IgD-negative memory B cell (primary cell): Measurements from ENCODE around the gene TUBB2B. TPM values are rescaled to one million over a fixed set of nuclear protein-coding genes. Genes with fewer than 3 reads are reported as not detected.

ENCODE experiments used
- H3K27ac Mint-ChIP-seq, 3 donors: one replicate each; pipeline ENCODE4 v1.8.0; 2020 to 2022; ENCODE audit warnings: mild to moderate bottlenecking in 3 of 3, mixed read lengths in 3 of 3, moderate library complexity in 1 of 3
- H3K27me3 Mint-ChIP-seq: one replicate; pipeline ENCODE4 v1.8.0; 2021; ENCODE audit warnings: mixed read lengths
- H3K36me3 Mint-ChIP-seq: one replicate; pipeline ENCODE4 v1.8.0; 2020; ENCODE audit warnings: mild to moderate bottlenecking, mixed read lengths
- H3K4me1 Mint-ChIP-seq, 3 donors: one replicate each; pipeline ENCODE4 v1.8.0; 2020 to 2022; ENCODE audit warnings: mixed read lengths in 3 of 3, mild to moderate bottlenecking in 1 of 3
- H3K4me3 Mint-ChIP-seq, 4 donors: one replicate each; pipeline ENCODE4 v1.8.0; 2020 to 2022; ENCODE audit warnings: mild to moderate bottlenecking in 4 of 4, mixed read lengths in 4 of 4, moderate library complexity in 3 of 4
- H3K9me3 Mint-ChIP-seq, 3 donors: one replicate each; pipeline ENCODE4 v1.8.0; 2020 to 2021; ENCODE audit warnings: mixed read lengths in 3 of 3, mild to moderate bottlenecking in 1 of 3
- polyA plus RNA-seq: library from polyadenylated mRNA; unstranded; fragments of 300-500 nt; fragmentation: Illumina TruSeq; gene quantifications from one replicate; pipeline ENCODE4 v1.2.3, GENCODE V29; 2021

The TUBB2B gene
- polyA plus RNA-seq, 1 donor from 2014 or later, result 0.55 TPM

DNA sequence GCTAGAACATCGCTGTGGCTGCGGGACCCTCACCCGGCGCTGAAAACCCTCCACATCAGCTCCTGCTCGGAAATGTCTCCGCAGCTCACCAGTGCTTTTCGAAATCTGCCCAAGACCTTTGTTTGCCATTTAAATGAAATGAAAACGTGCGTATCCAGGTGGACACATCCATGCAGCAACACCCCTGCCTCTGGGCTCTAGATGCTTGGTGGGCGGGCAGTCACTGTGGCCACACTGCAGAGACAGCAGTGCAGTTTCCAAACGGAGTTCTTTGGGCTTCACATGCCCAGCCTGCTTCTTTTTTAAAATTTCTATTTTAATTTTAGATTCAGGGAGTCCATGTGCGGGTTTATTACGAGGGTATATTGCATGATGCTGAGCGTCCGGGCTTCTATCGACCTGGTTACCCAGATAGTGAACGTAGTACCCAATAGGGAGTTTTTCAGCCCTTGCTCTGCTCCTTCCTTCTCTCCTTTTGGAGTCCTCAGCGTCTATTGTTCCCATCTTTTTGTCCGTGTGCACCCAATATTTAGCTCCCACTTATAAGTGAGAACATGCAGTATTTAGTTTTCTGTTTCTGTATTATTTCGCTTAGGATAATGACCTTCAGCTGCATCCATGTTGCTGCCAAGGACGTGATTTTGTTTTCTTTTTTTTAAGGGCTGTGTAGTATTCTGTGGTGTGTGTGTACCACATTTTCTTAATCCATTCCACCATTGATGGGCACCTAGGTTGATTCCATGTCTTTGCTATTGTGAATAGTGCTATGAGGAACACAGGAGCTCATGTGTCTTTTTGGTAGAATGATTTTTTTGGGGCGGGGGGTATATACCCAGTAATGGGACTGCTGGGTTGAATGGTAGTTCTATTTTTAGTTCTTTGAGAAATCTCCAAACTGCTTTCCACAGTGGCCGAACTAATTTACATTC is 4.8 kb upstream of the TUBB2B start:
- Mint-ChIP-seq H3K27me3 (peaks cover 68% of the 10 kb centered on the region), H3K9me3 (no peaks in the 10 kb centered on the region), H3K4me1 (peaks cover 21 to 26% (median 21%) of the 10 kb centered on the region in 3 donors), H3K27ac (peak overlapping the region in 1 of 3 donors; percentile 63), H3K36me3 (no peaks in the 10 kb centered on the region), H3K4me3 (peak overlapping the region in 2 of 4 donors; percentile 23 to 91)

DNA sequence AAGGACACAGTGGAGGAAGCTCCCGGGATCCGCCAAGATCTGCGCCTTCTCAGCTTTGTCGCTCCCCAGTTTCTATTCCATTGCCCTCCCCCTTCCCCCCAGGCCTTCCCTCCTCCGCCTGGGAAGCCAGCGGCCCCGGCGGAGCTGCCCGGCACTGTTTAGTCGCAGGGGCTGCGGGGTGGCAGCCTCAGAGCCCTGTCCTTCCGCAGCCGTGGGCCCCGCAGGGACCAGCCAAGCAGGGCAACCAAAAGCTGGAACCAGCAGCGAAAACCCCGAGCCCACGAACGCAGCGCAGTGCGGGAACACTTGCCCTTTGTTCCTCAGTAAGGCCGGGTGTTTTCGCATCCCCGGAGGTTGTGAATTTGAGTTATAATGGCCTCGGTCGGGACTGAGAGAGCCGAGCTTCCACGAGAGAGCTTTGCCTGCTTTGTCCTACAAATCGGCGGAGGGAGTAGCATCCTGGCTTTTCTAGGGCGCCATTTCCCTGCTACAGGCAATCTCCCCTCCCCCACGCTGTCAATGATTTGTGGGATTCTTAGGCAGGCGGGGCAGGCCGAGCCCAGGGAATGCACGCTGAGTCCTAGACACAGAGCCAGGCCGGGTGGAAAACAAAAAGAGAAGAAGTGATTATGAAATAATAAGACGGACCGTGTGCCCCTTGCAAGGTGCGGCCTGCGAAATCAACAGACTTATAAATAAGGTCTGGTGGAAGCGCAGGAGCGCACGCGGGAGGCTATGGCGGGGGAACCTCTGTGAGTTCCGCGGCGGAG is 4.0 kb upstream of the TUBB2B start:
- Mint-ChIP-seq H3K4me1 (peaks cover 21 to 30% (median 24%) of the 10 kb centered on the region in 3 donors), H3K27ac (peak overlapping the region in 2 of 3 donors; percentile 63 to 82)

DNA sequence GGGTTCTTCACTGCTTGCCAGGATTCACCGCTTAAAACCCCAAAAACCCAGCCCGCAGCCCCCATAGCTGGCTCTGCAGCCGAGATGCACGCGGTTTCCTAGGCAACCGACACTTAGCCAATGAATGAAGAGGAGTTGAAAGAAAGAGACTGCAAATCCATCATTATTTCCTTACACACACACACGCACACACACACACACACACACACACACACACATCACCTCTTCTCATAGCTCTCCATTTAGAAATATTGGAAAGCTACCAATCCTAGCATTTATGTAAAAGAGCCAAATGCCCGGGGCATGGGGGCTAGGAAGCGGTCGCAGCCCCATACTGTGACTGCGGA is 3.4 kb upstream of the TUBB2B start:
- Mint-ChIP-seq H3K36me3 (no peaks in the 10 kb centered on the region), H3K9me3 (no peaks in the 10 kb centered on the region), H3K4me1 (peaks cover 21 to 31% (median 22%) of the 10 kb centered on the region in 3 donors), H3K27me3 (peaks cover 68% of the 10 kb centered on the region), H3K4me3 (peak overlapping the region in 3 of 4 donors; percentile 78 to 85 (median 80)), H3K27ac (peak overlapping the region; percentile 25 to 82 (median 31))

More for the DNA sequence above, 4.0 kb upstream of the TUBB2B start:
- Mint-ChIP-seq H3K9me3 (no peaks in the 10 kb centered on the region), H3K4me3 (peak overlapping the region; percentile 60 to 91 (median 84)), H3K36me3 (no peaks in the 10 kb centered on the region), H3K27me3 (peaks cover 70% of the 10 kb centered on the region)

GRCh38 chr6:3230256-3230882 is 2.9 kb upstream of the TUBB2B start:
- H3K4me3 Mint-ChIP-seq, result peak overlapping the region; percentile 78 to 85 (median 82)
- H3K27ac Mint-ChIP-seq, result peak overlapping the region; percentile 25 to 82 (median 76)
- H3K27me3 Mint-ChIP-seq, result peaks cover 65% of the 10 kb centered on the region
- H3K4me1 Mint-ChIP-seq, result peaks cover 21 to 31% (median 22%) of the 10 kb centered on the region in 3 donors
- H3K9me3 Mint-ChIP-seq, result no peaks in the 10 kb centered on the region
- H3K36me3 Mint-ChIP-seq, result no peaks in the 10 kb centered on the region

DNA sequence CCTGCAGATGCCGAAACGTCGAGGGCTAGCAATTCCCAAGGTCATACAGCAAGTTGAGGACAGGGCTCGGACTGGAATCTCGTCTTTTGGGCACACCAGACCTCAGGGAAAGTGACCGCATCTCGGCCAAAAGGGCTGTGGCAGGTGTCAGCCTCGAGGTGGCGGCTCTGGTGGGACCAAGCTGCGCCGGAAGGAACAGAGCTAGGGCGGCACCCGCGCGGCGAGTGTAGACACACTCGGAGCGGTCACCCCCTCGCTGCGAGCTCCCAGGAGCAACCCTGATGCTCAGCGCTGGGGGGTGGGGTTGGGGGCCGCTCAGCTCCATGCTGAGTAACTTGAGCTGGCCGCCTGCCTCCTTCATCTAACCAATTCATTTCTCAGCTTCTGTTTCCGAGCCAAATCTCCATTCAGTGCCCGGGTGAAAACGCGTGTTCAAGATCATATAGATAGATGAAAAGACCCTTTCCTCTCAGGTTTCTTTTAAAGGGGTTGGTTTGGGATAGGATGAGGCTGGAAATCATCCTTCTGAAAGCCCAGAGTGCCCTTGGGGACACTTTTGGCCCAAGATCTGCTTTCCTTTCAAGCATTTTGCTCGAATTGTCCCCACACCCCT is 2.2 kb upstream of the TUBB2B start:
- H3K27ac Mint-ChIP-seq, result peak overlapping the region in 1 of 3 donors; percentile 25
- H3K27me3 Mint-ChIP-seq, result peaks cover 65% of the 10 kb centered on the region
- H3K4me1 Mint-ChIP-seq, result peaks cover 21 to 31% (median 22%) of the 10 kb centered on the region in 3 donors
- H3K36me3 Mint-ChIP-seq, result no peaks in the 10 kb centered on the region
- peak overlapping the region; percentile 70 to 90 (median 82) for H3K4me3 Mint-ChIP-seq
- no peaks in the 10 kb centered on the region for H3K9me3 Mint-ChIP-seq

DNA sequence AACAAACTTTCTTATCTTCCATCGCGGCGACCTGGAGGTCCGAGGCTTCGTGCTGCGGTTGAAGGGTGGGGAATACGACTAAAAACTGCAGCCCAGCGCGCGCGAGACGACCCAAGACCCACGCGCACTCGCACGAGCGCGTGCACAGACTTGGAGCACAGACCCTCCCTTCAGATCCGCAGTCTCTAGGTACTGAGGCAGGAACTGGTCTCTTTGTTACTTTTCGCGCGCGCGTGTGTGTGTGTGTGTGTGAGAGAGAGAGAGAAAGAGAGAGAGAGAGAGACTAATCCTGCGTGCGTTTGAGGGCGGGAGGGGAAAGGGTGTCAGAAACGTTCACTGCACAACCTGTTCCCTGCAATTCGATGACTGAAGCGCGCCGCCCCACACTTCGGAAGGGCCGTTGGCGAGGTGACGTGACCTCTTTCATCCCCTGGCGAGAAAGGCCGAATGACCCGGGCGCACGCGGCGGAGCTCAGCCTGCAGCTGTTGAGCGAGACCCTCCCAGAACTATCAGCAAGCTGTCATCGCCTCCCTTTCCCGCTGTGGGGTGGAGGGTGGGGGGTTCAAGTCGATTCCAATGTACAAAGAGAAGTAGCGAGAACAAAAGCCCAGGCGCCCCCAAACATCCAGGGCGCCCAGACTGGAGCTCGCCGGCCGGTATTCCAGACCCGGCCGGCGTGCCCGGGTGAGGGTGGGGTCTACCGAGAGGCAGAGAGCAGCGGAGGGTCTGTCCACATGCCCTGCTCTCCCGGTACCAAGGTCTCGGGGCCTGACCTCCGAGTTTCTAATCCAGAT is 1.5 kb upstream of the TUBB2B start:
- peaks cover 59% of the 10 kb centered on the region for H3K27me3 Mint-ChIP-seq
- no peaks in the 10 kb centered on the region for H3K9me3 Mint-ChIP-seq
- no peaks in the 10 kb centered on the region for H3K36me3 Mint-ChIP-seq
- peaks cover 21 to 31% (median 22%) of the 10 kb centered on the region in 3 donors for H3K4me1 Mint-ChIP-seq
- peak overlapping the region; percentile 25 to 78 (median 36) for H3K27ac Mint-ChIP-seq
- peak overlapping the region; percentile 80 to 91 (median 86) for H3K4me3 Mint-ChIP-seq

GRCh38 chr6:3228046-3228671 is 706 bp upstream of the TUBB2B start:
- no peaks in the 10 kb centered on the region for H3K9me3 Mint-ChIP-seq
- peaks cover 21 to 31% (median 22%) of the 10 kb centered on the region in 3 donors for H3K4me1 Mint-ChIP-seq

GRCh38 chr6:3226481-3227362 is 731 bp downstream of the TUBB2B start:
- peaks cover 19 to 27% (median 21%) of the 10 kb centered on the region in 3 donors for H3K4me1 Mint-ChIP-seq
- peaks cover 40% of the 10 kb centered on the region for H3K27me3 Mint-ChIP-seq
- peak overlapping the region in 1 of 3 donors; percentile 67 for H3K27ac Mint-ChIP-seq

More at GRCh38 chr6:3228046-3228671, 706 bp upstream of the TUBB2B start:
- peak overlapping the region; percentile 72 to 90 (median 82) for H3K4me3 Mint-ChIP-seq
- H3K36me3 Mint-ChIP-seq, result no peaks in the 10 kb centered on the region
- H3K27me3 Mint-ChIP-seq, result peaks cover 52% of the 10 kb centered on the region
- H3K27ac Mint-ChIP-seq, result peak overlapping the region in 2 of 3 donors; percentile 13 to 76

GRCh38 chr6:3226042-3226441 is 1.4 kb downstream of the TUBB2B start:
- H3K9me3 Mint-ChIP-seq, result peaks cover 0 to 3% (median 0%) of the 10 kb centered on the region in 3 donors
- H3K4me1 Mint-ChIP-seq, result peaks cover 17 to 22% (median 19%) of the 10 kb centered on the region in 3 donors
- H3K27ac Mint-ChIP-seq, result no peak overlapping the region
- H3K36me3 Mint-ChIP-seq, result no peaks in the 10 kb centered on the region
- H3K27me3 Mint-ChIP-seq, result peaks cover 35% of the 10 kb centered on the region
- H3K4me3 Mint-ChIP-seq, result peak overlapping the region in 3 of 4 donors; percentile 81 to 90 (median 86)

More at GRCh38 chr6:3226481-3227362, 731 bp downstream of the TUBB2B start:
- Mint-ChIP-seq H3K36me3 (no peaks in the 10 kb centered on the region), H3K4me3 (peak overlapping the region; percentile 76 to 90 (median 84)), H3K9me3 (peaks cover 0 to 3% (median 0%) of the 10 kb centered on the region in 3 donors)

GRCh38 chr6:3222506-3223038 is 4.9 kb downstream of the TUBB2B start:
- Mint-ChIP-seq H3K36me3 (peaks cover 3% of the 10 kb centered on the region), H3K27me3 (peaks cover 25% of the 10 kb centered on the region), H3K4me1 (peaks cover 0 to 4% (median 4%) of the 10 kb centered on the region in 3 donors), H3K9me3 (peaks cover 0 to 3% (median 0%) of the 10 kb centered on the region in 3 donors), H3K27ac (no peak overlapping the region), H3K4me3 (no peak overlapping the region)

DNA sequence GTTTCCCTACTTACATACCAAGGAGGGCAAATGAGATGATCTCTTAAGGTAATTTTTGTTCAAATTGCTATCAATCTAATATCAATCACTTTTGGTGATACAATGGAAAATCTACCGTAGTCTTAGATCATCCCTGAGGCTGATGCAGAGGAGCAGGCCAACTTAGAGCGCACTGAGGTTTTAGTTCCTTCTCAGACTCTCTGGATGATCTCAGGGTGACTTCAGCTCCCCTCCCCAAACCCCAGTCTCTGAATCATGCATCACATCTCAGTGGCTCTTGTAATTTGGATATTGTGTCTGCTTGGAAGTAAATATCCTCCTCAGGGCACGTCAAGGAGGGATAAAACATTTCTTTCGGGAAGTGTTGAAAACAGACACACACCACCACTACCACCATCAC is 5.9 kb downstream of the TUBB2B start:
- no peak overlapping the region for H3K27ac Mint-ChIP-seq
- peaks cover 0 to 2% (median 2%) of the 10 kb centered on the region in 3 donors for H3K4me1 Mint-ChIP-seq
- no peak overlapping the region for H3K4me3 Mint-ChIP-seq
- H3K27me3 Mint-ChIP-seq, result peaks cover 26% of the 10 kb centered on the region
- peaks cover 3% of the 10 kb centered on the region for H3K36me3 Mint-ChIP-seq
- peaks cover 0 to 3% (median 0%) of the 10 kb centered on the region in 3 donors for H3K9me3 Mint-ChIP-seq

DNA sequence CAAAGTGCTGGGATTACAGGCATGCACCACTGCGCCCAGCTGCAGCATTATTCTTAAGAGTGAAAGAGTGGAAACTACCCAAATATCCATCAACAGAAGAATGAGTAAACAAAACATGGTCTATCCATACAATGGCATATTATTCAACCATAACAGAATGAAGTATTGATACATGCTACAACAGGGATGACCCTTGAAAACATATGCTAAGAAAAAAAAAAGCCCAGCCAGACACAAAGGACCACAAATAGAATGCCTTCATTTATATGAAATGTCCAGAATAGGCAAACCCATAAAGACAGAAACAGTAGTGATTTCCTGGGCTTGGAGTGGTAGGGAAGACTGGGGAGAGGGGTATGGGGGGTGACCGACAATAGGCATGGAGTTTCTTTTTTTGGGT is 7.1 kb downstream of the TUBB2B start:
- H3K4me1 Mint-ChIP-seq, result no peaks in the 10 kb centered on the region
- H3K9me3 Mint-ChIP-seq, result peaks cover 0 to 3% (median 0%) of the 10 kb centered on the region in 3 donors
- peaks cover 25% of the 10 kb centered on the region for H3K27me3 Mint-ChIP-seq
- H3K27ac Mint-ChIP-seq, result no peak overlapping the region
- H3K36me3 Mint-ChIP-seq, result peaks cover 5% of the 10 kb centered on the region
- H3K4me3 Mint-ChIP-seq, result no peak overlapping the region
